ENCODE results near the gene ROCK2.

- TF ChIP-seq CTCF (IDR thresholded peaks at IDR 0.05) (no peak), EP300 (IDR thresholded peaks at IDR 0.05; ENCODE audit: borderline replicate concordance in 1 of 2, low read depth in 1 of 2, low read length in 1 of 2) (no peak), TCF12 (IDR thresholded peaks at IDR 0.05) (no peak), POLR2AphosphoS5 (IDR thresholded peaks at IDR 0.05; ENCODE audit: low read depth, low read length) (no peak), YY1 (IDR thresholded peaks at IDR 0.05; ENCODE audit: low read depth) (no peak), ELF1 (IDR thresholded peaks at IDR 0.05) (no peak)
Observed at GRCh38 chr2:11285499-11285898, 58.9 kb downstream of the ROCK2 start.

Measured in SK-N-SH (cell line).